Measurements from ENCODE around the gene TMIGD1. TPM values are rescaled to one million over a fixed set of nuclear protein-coding genes. Genes with fewer than 3 reads are reported as not detected.

The TMIGD1 gene
- total and polyA plus RNA-seq, 2 of the 13 experiments (the other 11 are each of a cell fraction or from before 2014, with no cell fraction given), result not detected

- TF ChIP-seq LBX2 (CRISPR knock-in tag; IDR thresholded peaks at IDR 0.05; ENCODE audit: borderline replicate concordance) (no peak), GFI1 (CRISPR knock-in tag; IDR thresholded peaks at IDR 0.05; ENCODE audit: borderline replicate concordance) (peak; percentile 91), ZNF33A (CRISPR knock-in tag; IDR thresholded peaks at IDR 0.05; ENCODE audit: borderline replicate concordance) (no peak; the same call in 1 of the 2 replicates), SNAPC2 (CRISPR knock-in tag; IDR thresholded peaks at IDR 0.05) (0 out of 2 replicates have a peak, but pooled peaks have one; percentile 42), NFRKB (IDR thresholded peaks at IDR 0.05) (no peak), DBP (CRISPR knock-in tag; IDR thresholded peaks at IDR 0.05; ENCODE audit: not compliant biosample characterization) (no peak), SP2 (CRISPR knock-in tag; IDR thresholded peaks at IDR 0.05) (no peak), ZNF747 (CRISPR knock-in tag; IDR thresholded peaks at IDR 0.05; ENCODE audit: borderline replicate concordance) (0 out of 2 replicates have a peak, but pooled peaks have one; percentile 40), ZNF446 (CRISPR knock-in tag; IDR thresholded peaks at IDR 0.05) (no peak), ZNF501 (CRISPR knock-in tag; IDR thresholded peaks at IDR 0.05) (peak; percentile 86; the same call in 1 of the 2 replicates), DMAP1 (CRISPR knock-in tag; IDR thresholded peaks at IDR 0.05) (peak; percentile 83), KAT8 (CRISPR knock-in tag; IDR thresholded peaks at IDR 0.05) (peak; percentile 66), GMEB2 (CRISPR knock-in tag; IDR thresholded peaks at IDR 0.05; ENCODE audit: low read depth) (no peak; the same call in 1 of the 2 replicates), ZNF331 (CRISPR knock-in tag; IDR thresholded peaks at IDR 0.05) (peak; percentile 93), SOX13 (IDR thresholded peaks at IDR 0.05) (peak; percentile 95), SOX13 (CRISPR knock-in tag; conservative IDR thresholded peaks at IDR 0.05 in 1 of 2, IDR thresholded peaks at IDR 0.05 in 1 of 2) (peak in 1 of 2 experiments; percentile 98; a peak in 2 of 4 replicates), ZFY (CRISPR knock-in tag; IDR thresholded peaks at IDR 0.05) (peak; percentile 69)
- TF ChIP-seq, protein P1, sequence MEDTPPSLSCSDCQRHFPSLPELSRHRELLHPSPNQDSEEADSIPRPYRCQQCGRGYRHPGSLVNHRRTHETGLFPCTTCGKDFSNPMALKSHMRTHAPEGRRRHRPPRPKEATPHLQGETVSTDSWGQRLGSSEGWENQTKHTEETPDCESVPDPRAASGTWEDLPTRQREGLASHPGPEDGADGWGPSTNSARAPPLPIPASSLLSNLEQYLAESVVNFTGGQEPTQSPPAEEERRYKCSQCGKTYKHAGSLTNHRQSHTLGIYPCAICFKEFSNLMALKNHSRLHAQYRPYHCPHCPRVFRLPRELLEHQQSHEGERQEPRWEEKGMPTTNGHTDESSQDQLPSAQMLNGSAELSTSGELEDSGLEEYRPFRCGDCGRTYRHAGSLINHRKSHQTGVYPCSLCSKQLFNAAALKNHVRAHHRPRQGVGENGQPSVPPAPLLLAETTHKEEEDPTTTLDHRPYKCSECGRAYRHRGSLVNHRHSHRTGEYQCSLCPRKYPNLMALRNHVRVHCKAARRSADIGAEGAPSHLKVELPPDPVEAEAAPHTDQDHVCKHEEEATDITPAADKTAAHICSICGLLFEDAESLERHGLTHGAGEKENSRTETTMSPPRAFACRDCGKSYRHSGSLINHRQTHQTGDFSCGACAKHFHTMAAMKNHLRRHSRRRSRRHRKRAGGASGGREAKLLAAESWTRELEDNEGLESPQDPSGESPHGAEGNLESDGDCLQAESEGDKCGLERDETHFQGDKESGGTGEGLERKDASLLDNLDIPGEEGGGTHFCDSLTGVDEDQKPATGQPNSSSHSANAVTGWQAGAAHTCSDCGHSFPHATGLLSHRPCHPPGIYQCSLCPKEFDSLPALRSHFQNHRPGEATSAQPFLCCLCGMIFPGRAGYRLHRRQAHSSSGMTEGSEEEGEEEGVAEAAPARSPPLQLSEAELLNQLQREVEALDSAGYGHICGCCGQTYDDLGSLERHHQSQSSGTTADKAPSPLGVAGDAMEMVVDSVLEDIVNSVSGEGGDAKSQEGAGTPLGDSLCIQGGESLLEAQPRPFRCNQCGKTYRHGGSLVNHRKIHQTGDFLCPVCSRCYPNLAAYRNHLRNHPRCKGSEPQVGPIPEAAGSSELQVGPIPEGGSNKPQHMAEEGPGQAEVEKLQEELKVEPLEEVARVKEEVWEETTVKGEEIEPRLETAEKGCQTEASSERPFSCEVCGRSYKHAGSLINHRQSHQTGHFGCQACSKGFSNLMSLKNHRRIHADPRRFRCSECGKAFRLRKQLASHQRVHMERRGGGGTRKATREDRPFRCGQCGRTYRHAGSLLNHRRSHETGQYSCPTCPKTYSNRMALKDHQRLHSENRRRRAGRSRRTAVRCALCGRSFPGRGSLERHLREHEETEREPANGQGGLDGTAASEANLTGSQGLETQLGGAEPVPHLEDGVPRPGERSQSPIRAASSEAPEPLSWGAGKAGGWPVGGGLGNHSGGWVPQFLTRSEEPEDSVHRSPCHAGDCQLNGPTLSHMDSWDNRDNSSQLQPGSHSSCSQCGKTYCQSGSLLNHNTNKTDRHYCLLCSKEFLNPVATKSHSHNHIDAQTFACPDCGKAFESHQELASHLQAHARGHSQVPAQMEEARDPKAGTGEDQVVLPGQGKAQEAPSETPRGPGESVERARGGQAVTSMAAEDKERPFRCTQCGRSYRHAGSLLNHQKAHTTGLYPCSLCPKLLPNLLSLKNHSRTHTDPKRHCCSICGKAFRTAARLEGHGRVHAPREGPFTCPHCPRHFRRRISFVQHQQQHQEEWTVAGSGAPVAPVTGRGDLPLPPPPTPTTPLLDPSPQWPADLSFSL (CRISPR knock-in tag; IDR thresholded peaks at IDR 0.05), result 0 out of 2 replicates have a peak, but pooled peaks have one; percentile 41
- TF ChIP-seq, protein P2, sequence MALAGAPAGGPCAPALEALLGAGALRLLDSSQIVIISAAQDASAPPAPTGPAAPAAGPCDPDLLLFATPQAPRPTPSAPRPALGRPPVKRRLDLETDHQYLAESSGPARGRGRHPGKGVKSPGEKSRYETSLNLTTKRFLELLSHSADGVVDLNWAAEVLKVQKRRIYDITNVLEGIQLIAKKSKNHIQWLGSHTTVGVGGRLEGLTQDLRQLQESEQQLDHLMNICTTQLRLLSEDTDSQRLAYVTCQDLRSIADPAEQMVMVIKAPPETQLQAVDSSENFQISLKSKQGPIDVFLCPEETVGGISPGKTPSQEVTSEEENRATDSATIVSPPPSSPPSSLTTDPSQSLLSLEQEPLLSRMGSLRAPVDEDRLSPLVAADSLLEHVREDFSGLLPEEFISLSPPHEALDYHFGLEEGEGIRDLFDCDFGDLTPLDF (CRISPR knock-in tag; IDR thresholded peaks at IDR 0.05), result peak; percentile 61; the same call in 1 of the 2 replicates
Observed at GRCh38 chr17:30344283-30345088, 10.6 kb upstream of the TMIGD1 start (continued).
